Astrocyte (in vitro differentiated cells and primary cell): Measurements from ENCODE around the gene CCDC146. TPM values are rescaled to one million over a fixed set of nuclear protein-coding genes. Genes with fewer than 3 reads are reported as not detected.
A peak's percentile ranks its signal among the peaks of the same experiment; 100 is the strongest.
"Not testable (repeated sequence)": the region's sequence is repeated elsewhere in the genome, so short reads cannot be mapped to it uniquely, and the experiment has no call there.

Experiments
- DNase-seq: peaks from one replicate; pipeline ENCODE4 v3.0.0-alpha.2; 2010; ENCODE audit warnings: low read depth
- FAIRE-seq: peaks from 2 replicates; lab custom pipeline; 2011; peaks lifted over from hg19 to GRCh38; lab: Jason Lieb, UNC
- H2AFZ ChIP-seq: 2 replicates; pipeline ENCODE4 v1.6.0; 2012; ENCODE audit warnings: low read depth, low read length, inconsistent platforms
- H3K27ac ChIP-seq: 2 replicates; pipeline ENCODE4 v1.5.1; 2011; ENCODE audit warnings: low read depth, low read length, inconsistent platforms
- H3K27me3 ChIP-seq: 2 replicates; pipeline ENCODE4 v1.6.0; 2011; ENCODE audit warnings: low read length, inconsistent platforms; ENCODE audit not compliant: insufficient read depth
- H3K36me3 ChIP-seq: 2 replicates; pipeline ENCODE4 v1.5.1; 2011; ENCODE audit warnings: low read length, inconsistent platforms; ENCODE audit not compliant: insufficient read depth
- H3K4me1 ChIP-seq: 2 replicates; pipeline ENCODE4 v1.5.1; 2011; ENCODE audit warnings: low read length, inconsistent platforms; ENCODE audit not compliant: insufficient read depth
- H3K4me2 ChIP-seq: 2 replicates; pipeline ENCODE4 v1.6.0; 2012; ENCODE audit warnings: low read length, inconsistent platforms
- H3K4me3 ChIP-seq: 2 replicates; pipeline ENCODE4 v1.5.1; 2011; ENCODE audit warnings: low read depth, mild to moderate bottlenecking, low read length, inconsistent platforms; ENCODE audit not compliant: insufficient read depth
- H3K79me2 ChIP-seq: 2 replicates; pipeline ENCODE4 v1.6.0; 2012; ENCODE audit warnings: mild to moderate bottlenecking, low read length, inconsistent platforms; ENCODE audit not compliant: insufficient read depth
- H3K9ac ChIP-seq: 2 replicates; pipeline ENCODE4 v1.6.0; 2012; ENCODE audit warnings: mild to moderate bottlenecking, low read length, inconsistent platforms
- H3K9me3 ChIP-seq: 2 replicates; pipeline ENCODE4 v1.5.1; 2012; ENCODE audit warnings: low read depth, mild to moderate bottlenecking, low read length, inconsistent platforms; ENCODE audit not compliant: insufficient read depth
- H4K20me1 ChIP-seq: 2 replicates; pipeline ENCODE4 v1.6.0; 2012; ENCODE audit warnings: low read length, inconsistent platforms; ENCODE audit not compliant: insufficient read depth
- H3K27ac Mint-ChIP-seq: one replicate; pipeline ENCODE4 v1.8.0; 2021; ENCODE audit warnings: mild to moderate bottlenecking, mixed read lengths; ENCODE audit not compliant: unreplicated experiment
- H3K27me3 Mint-ChIP-seq: one replicate; pipeline ENCODE4 v1.8.0; 2021; ENCODE audit warnings: low read depth, mixed read lengths; ENCODE audit not compliant: unreplicated experiment
- H3K36me3 Mint-ChIP-seq: one replicate; pipeline ENCODE4 v1.8.0; 2021; ENCODE audit warnings: low read depth, mixed read lengths; ENCODE audit not compliant: unreplicated experiment
- H3K4me1 Mint-ChIP-seq: one replicate; pipeline ENCODE4 v1.8.0; 2021; ENCODE audit warnings: low read depth, mixed read lengths; ENCODE audit not compliant: unreplicated experiment
- H3K4me3 Mint-ChIP-seq: one replicate; pipeline ENCODE4 v1.8.0; 2021; ENCODE audit warnings: mild to moderate bottlenecking, moderate library complexity, mixed read lengths; ENCODE audit not compliant: unreplicated experiment
- H3K9me3 Mint-ChIP-seq: one replicate; pipeline ENCODE4 v1.8.0; 2021; ENCODE audit warnings: mild to moderate bottlenecking, mixed read lengths; ENCODE audit not compliant: unreplicated experiment
- CTCF ChIP-seq: IDR thresholded peaks from 2 replicates; pipeline ENCODE4 v1.5.1; 2011; ENCODE audit warnings: low read depth, mild to moderate bottlenecking, inconsistent platforms, low read length, moderate library complexity; ENCODE audit not compliant: insufficient read depth
- total RNA-seq: library from RNA; stranded (reverse); gene quantifications from 2 replicates; pipeline ENCODE4 v1.2.1, GENCODE V29; 2021

CCDC146 gene
- total RNA-seq, 1 donor from 2014 or later: 2.0 TPM

- not testable (repeated sequence) for H3K9me3 ChIP-seq, H3K36me3 ChIP-seq, H3K4me2 ChIP-seq, H3K36me3 Mint-ChIP-seq, H3K9ac ChIP-seq, H3K4me1 Mint-ChIP-seq, H3K27me3 ChIP-seq, H3K27ac ChIP-seq, H3K4me3 ChIP-seq, H3K27me3 Mint-ChIP-seq, H3K4me3 Mint-ChIP-seq, H3K79me2 ChIP-seq, H2AFZ ChIP-seq, H3K4me1 ChIP-seq, H3K27ac Mint-ChIP-seq, H4K20me1 ChIP-seq, H3K9me3 Mint-ChIP-seq
- DNase-seq (peak; percentile 23), FAIRE-seq (peak; percentile 85)
These were observed 16.5 kb upstream of the CCDC146 start for GRCh38 chr7:77105904-77106303.

DNA sequence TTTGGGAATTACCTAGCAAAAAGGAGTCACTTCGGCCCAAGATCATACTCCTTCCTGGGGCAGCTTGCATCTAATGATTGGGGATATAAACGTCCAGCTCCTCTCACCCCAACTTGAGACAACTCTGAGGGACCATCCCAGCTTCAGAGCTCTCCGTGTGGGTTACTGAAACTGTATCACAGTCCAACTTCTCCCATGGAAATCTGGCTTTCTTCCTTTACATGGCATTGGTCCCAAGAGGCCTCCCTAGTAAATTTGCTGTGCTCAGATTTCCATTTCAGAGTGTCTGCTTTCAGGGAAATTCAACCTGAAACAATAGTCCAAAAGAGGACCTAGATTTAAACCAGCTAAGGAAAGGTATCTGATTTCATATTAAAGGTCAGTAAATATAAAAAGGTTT is 14.8 kb upstream of the CCDC146 start:
- H3K27me3 ChIP-seq, H3K36me3 Mint-ChIP-seq, H4K20me1 ChIP-seq, H3K9ac ChIP-seq, H3K27ac Mint-ChIP-seq, H3K9me3 Mint-ChIP-seq, H3K4me3 ChIP-seq, H3K36me3 ChIP-seq, H2AFZ ChIP-seq, DNase-seq, H3K9me3 ChIP-seq, H3K4me3 Mint-ChIP-seq, FAIRE-seq, H3K4me1 Mint-ChIP-seq, H3K79me2 ChIP-seq, H3K4me2 ChIP-seq, H3K27ac ChIP-seq, H3K27me3 Mint-ChIP-seq, H3K4me1 ChIP-seq: not testable (repeated sequence)

DNA sequence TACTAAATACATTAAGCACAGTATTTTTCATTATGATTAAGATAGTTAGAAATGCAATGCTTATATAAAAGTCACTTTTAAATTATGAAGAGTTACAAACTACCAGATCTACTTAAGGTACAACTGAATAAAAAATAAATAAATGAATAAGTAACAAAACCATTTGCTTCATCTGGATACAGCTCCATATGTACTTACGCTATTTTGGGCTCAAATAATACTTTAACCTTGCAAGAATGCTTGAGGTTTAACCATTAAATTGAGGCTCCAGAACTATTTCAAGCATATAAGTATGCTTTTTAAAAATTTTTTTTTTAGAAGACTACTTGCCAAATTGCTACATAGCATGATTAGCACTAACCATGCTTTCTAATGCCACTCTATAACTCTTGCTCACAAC is 14.1 kb upstream of the CCDC146 start:
- H3K36me3 ChIP-seq, H3K9ac ChIP-seq, H4K20me1 ChIP-seq, H3K4me1 Mint-ChIP-seq, H3K79me2 ChIP-seq, H3K4me1 ChIP-seq, H3K4me3 ChIP-seq, H3K27me3 ChIP-seq, H3K9me3 Mint-ChIP-seq, H3K36me3 Mint-ChIP-seq, FAIRE-seq, H3K9me3 ChIP-seq, H3K4me3 Mint-ChIP-seq, H3K27ac Mint-ChIP-seq, H3K4me2 ChIP-seq, H2AFZ ChIP-seq, H3K27me3 Mint-ChIP-seq, H3K27ac ChIP-seq: not testable (repeated sequence)
- peak; percentile 8 for DNase-seq

- H3K27me3 ChIP-seq, H3K4me2 ChIP-seq, H3K36me3 ChIP-seq, H3K4me1 Mint-ChIP-seq, H3K27me3 Mint-ChIP-seq, H3K27ac ChIP-seq, H4K20me1 ChIP-seq, H3K27ac Mint-ChIP-seq, H2AFZ ChIP-seq, H3K36me3 Mint-ChIP-seq, H3K9me3 Mint-ChIP-seq, H3K79me2 ChIP-seq, DNase-seq, H3K4me3 ChIP-seq, H3K9me3 ChIP-seq, H3K4me1 ChIP-seq, FAIRE-seq, H3K9ac ChIP-seq, H3K4me3 Mint-ChIP-seq: not testable (repeated sequence)
- TF ChIP-seq CTCF: peak; percentile 13
These were observed 9.6 kb upstream of the CCDC146 start for GRCh38 chr7:77112719-77113306.

DNA sequence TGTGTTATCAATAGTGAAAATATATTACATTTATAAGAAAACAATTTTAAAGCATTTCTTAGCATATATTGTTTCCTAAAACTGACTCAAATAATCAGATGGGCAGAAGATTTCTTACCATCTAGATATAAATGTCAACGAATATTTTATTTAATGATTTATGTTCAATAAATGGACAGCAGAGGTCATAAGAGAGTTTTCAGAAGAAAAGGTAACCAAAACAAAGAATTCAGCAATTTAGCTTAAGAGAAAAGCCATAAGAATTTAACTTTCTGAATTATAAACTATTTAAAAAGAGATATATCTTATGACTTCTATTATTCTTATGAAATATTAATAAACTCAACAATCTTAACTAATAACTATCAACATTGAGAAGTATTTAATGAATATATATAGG is 3.1 kb downstream of the CCDC146 start:
- not testable (repeated sequence) for H3K27ac Mint-ChIP-seq, H3K9ac ChIP-seq, H3K4me3 Mint-ChIP-seq, H4K20me1 ChIP-seq, H3K36me3 ChIP-seq, H2AFZ ChIP-seq, H3K9me3 ChIP-seq, H3K9me3 Mint-ChIP-seq, H3K4me1 ChIP-seq, H3K4me1 Mint-ChIP-seq, DNase-seq, H3K79me2 ChIP-seq, H3K4me2 ChIP-seq, H3K36me3 Mint-ChIP-seq, FAIRE-seq, H3K27me3 ChIP-seq, H3K27me3 Mint-ChIP-seq, H3K4me3 ChIP-seq, H3K27ac ChIP-seq
